Natural killer cell (primary cell): Measurements from ENCODE around the gene HSD17B10. TPM values are rescaled to one million over a fixed set of nuclear protein-coding genes. Genes with fewer than 3 reads are reported as not detected.

Experiments used
- ATAC-seq, 3 donors: fragments of 150-1000 bp in 2 of 3; fragments of 200-7000 bp in 1 of 3; cut with Tn5 transposase; 1 replicate in 1 of 3; 2 replicates in 2 of 3; pipeline ENCODE4 v1.10.0; 2021; ENCODE audit warnings: mild to moderate bottlenecking in 2 of 3, moderate library complexity in 2 of 3
- DNase-seq, 2 donors: peaks; one replicate each; pipeline versions ENCODE4 v3.0.0 to v3.0.0-alpha.2; 2013 to 2021; ENCODE audit warnings: mixed read lengths in 1 of 2
- H3K27ac ChIP-seq: one replicate; pipeline ENCODE4 v1.5.1; 2013; ENCODE audit warnings: mild to moderate bottlenecking, low read length
- H3K27me3 ChIP-seq: one replicate; pipeline ENCODE4 v1.6.1; 2013; ENCODE audit warnings: low read length; ENCODE audit not compliant: control insufficient read depth, insufficient read depth
- H3K36me3 ChIP-seq: one replicate; pipeline ENCODE4 v1.6.1; 2013; ENCODE audit warnings: low read length; ENCODE audit not compliant: control insufficient read depth, insufficient read depth
- H3K4me1 ChIP-seq: one replicate; pipeline ENCODE4 v1.6.1; 2013; ENCODE audit warnings: low read length; ENCODE audit not compliant: control insufficient read depth, insufficient read depth
- H3K4me3 ChIP-seq: one replicate; pipeline ENCODE4 v1.5.1; 2013; ENCODE audit warnings: low read length
- H3K9me3 ChIP-seq: one replicate; pipeline ENCODE4 v1.6.1; 2013; ENCODE audit warnings: low read length; ENCODE audit not compliant: control insufficient read depth, insufficient read depth
- H3K27ac Mint-ChIP-seq, 2 donors: one replicate each; pipeline ENCODE4 v1.8.0; 2022; ENCODE audit warnings: mild to moderate bottlenecking in 2 of 2, mixed read lengths in 2 of 2, moderate library complexity in 1 of 2
- H3K27me3 Mint-ChIP-seq, 2 donors: one replicate each; pipeline ENCODE4 v1.8.0; 2022; ENCODE audit warnings: low read depth in 2 of 2, mixed read lengths in 2 of 2
- H3K36me3 Mint-ChIP-seq: one replicate; pipeline ENCODE4 v1.8.0; 2022; ENCODE audit warnings: mixed read lengths
- H3K4me1 Mint-ChIP-seq, 2 donors: one replicate each; pipeline ENCODE4 v1.8.0; 2022; ENCODE audit warnings: mixed read lengths in 2 of 2
- H3K4me3 Mint-ChIP-seq: one replicate; pipeline ENCODE4 v1.8.0; 2022; ENCODE audit warnings: mild to moderate bottlenecking, moderate library complexity, mixed read lengths
- H3K9me3 Mint-ChIP-seq, 2 donors: one replicate each; pipeline ENCODE4 v1.8.0; 2022; ENCODE audit warnings: mixed read lengths in 2 of 2
- CTCF ChIP-seq: fragments of 200-600 bp; IDR thresholded peaks from one replicate; pipeline ENCODE4 v1.8.0; 2022; ENCODE audit warnings: antibody characterized with exemption
- WGBS: methylation state at CpG from one replicate; pipeline ENCODE4 v1.1.7; 2013; ENCODE audit warnings: missing lambda C conversion rate; ENCODE audit not compliant: insufficient coverage; 5-methylcytosine and 5-hydroxymethylcytosine counted together
- intact Hi-C: fragments of 100-400 bp; cut with micrococcal nuclease; formaldehyde crosslinking; loops from one replicate; pipeline ENCODE4 v1.14.2; 2022
- total RNA-seq, 4 donors: library from RNA; stranded (reverse); fragments of 120-200 nt in 1 of 4; gene quantifications; one replicate each; pipeline versions ENCODE4 v1.2.3 to v1.2.4, GENCODE V29; 2013 to 2022

The HSD17B10 gene
- total RNA-seq, 3 donors from 2014 or later (not counting 1 experiment from before 2014, with no cell fraction given): 49.2 to 56.4 (median 54.3) TPM

- H3K9me3 ChIP-seq: no peaks in the 10 kb centered on the region
- H3K4me1 ChIP-seq: no peaks in the 10 kb centered on the region
- no peak for DNase-seq
- intact Hi-C loops: no loop called here
- Mint-ChIP-seq H3K36me3 (no peaks in the 10 kb centered on the region), H3K9me3 (no peaks in the 10 kb centered on the region), H3K4me3 (no peak overlapping the region), H3K4me1 (no peaks in the 10 kb centered on the region), H3K27me3 (peaks cover 5 to 23% of the 10 kb centered on the region in 2 donors), H3K27ac (no peak overlapping the region)
- TF ChIP-seq CTCF: no peak
- ATAC-seq: no peak
- no peak overlapping the region for H3K4me3 ChIP-seq
- no peaks in the 10 kb centered on the region for H3K36me3 ChIP-seq
- no peaks in the 10 kb centered on the region for H3K27me3 ChIP-seq
- no peak overlapping the region for H3K27ac ChIP-seq
Measured at GRCh38 chrX:53452812-53453211, 18.6 kb upstream of the HSD17B10 start.

GRCh38 chrX:53449632-53450031 is 15.5 kb upstream of the HSD17B10 start:
- Histone ChIP-seq H3K27ac (no peak overlapping the region), H3K9me3 (no peaks in the 10 kb centered on the region), H3K27me3 (no peaks in the 10 kb centered on the region), H3K36me3 (no peaks in the 10 kb centered on the region), H3K4me1 (no peaks in the 10 kb centered on the region), H3K4me3 (no peak overlapping the region)
- TF ChIP-seq CTCF: no peak
- intact Hi-C loops: no loop called here
- Mint-ChIP-seq H3K27me3 (peaks cover 2 to 13% of the 10 kb centered on the region in 2 donors), H3K4me1 (no peaks in the 10 kb centered on the region), H3K36me3 (no peaks in the 10 kb centered on the region), H3K4me3 (no peak overlapping the region), H3K9me3 (no peaks in the 10 kb centered on the region), H3K27ac (no peak overlapping the region)
- 75% methylated on average over 1 of the region's 3 CpGs for WGBS
- DNase-seq (no peak), ATAC-seq (no peak)

GRCh38 chrX:53447441-53447840 is 13.3 kb upstream of the HSD17B10 start:
- WGBS: no CpG with 5 or more reads among the region's 2 CpGs
- intact Hi-C loops: no loop called here
- no peaks in the 10 kb centered on the region for H3K36me3 ChIP-seq

More at GRCh38 chrX:53447441-53447840, 13.3 kb upstream of the HSD17B10 start:
- Mint-ChIP-seq H3K4me1 (no peaks in the 10 kb centered on the region), H3K27ac (no peak overlapping the region), H3K9me3 (no peaks in the 10 kb centered on the region), H3K27me3 (peaks cover 2 to 13% of the 10 kb centered on the region in 2 donors), H3K36me3 (no peaks in the 10 kb centered on the region), H3K4me3 (no peak overlapping the region)
- Histone ChIP-seq H3K4me1 (no peaks in the 10 kb centered on the region), H3K9me3 (no peaks in the 10 kb centered on the region), H3K27me3 (no peaks in the 10 kb centered on the region), H3K27ac (no peak overlapping the region), H3K4me3 (no peak overlapping the region)
- no peak for TF ChIP-seq CTCF
- ATAC-seq (no peak), DNase-seq (no peak)
